WTC11 (cell line): ENCODE measurements around the gene CGREF1. TPM values are rescaled to one million over a fixed set of nuclear protein-coding genes. Genes with fewer than 3 reads are reported as not detected.

Source experiments
- ATAC-seq: fragments of 200-7000 bp; cut with Tn5 transposase; 2 replicates; pipeline ENCODE4 v1.10.0; 2021; ENCODE audit warnings: mild to moderate bottlenecking, moderate library complexity
- CTCF ChIA-PET: fragments of 300-600 bp; sonication (Branson Sonifier 250); formaldehyde crosslinking; loops from one replicate; lab custom pipeline; 2021; ENCODE audit warnings: antibody characterized with exemption; lab: Charles Lee
- POLR2A ChIA-PET: fragments of 350-600 bp; sonication (Branson Sonifier 250); formaldehyde crosslinking; loops from one replicate; lab custom pipeline; 2021; ENCODE audit warnings: antibody characterized with exemption; lab: Charles Lee
- DNase-seq: peaks from one replicate; pipeline ENCODE4 v3.0.0; 2021; ENCODE audit warnings: low spot score
- H3K27ac Mint-ChIP-seq: 2 replicates; pipeline ENCODE4 v1.8.0; 2021; ENCODE audit warnings: mixed read lengths
- H3K27me3 Mint-ChIP-seq: 2 replicates; pipeline ENCODE4 v1.8.0; 2021; ENCODE audit warnings: low read depth, mild to moderate bottlenecking, moderate library complexity, mixed read lengths
- H3K36me3 Mint-ChIP-seq: 2 replicates; pipeline ENCODE4 v1.8.0; 2021; ENCODE audit warnings: mixed read lengths
- H3K4me1 Mint-ChIP-seq: 2 replicates; pipeline ENCODE4 v1.8.0; 2022; ENCODE audit warnings: mixed read lengths
- H3K4me3 Mint-ChIP-seq: 2 replicates; pipeline ENCODE4 v1.8.0; 2021; ENCODE audit warnings: mild to moderate bottlenecking, moderate library complexity, mixed read lengths
- H3K9me3 Mint-ChIP-seq: 2 replicates; pipeline ENCODE4 v1.8.0; 2021; ENCODE audit warnings: mixed read lengths
- CREB1 ChIP-seq: sonication (generic); formaldehyde crosslinking; IDR thresholded peaks from 2 replicates; pipeline ENCODE4 v1.8.0; 2023; ENCODE audit warnings: mild to moderate bottlenecking, missing genetic modification reagents
- IRF2 ChIP-seq: sonication (generic); formaldehyde crosslinking; IDR thresholded peaks from 2 replicates; pipeline ENCODE4 v1.8.0; 2022; ENCODE audit warnings: low read depth, missing genetic modification reagents, borderline replicate concordance
- JAZF1 ChIP-seq: fragments of 250-450 bp; sonication (Bioruptor Pico); IDR thresholded peaks from 2 replicates; pipeline ENCODE4 v1.9.0; 2021; ENCODE audit warnings: moderate library complexity, mild to moderate bottlenecking, inconsistent platforms
- NFYB ChIP-seq: sonication (generic); formaldehyde crosslinking; conservative IDR thresholded peaks from 2 replicates; pipeline ENCODE4 v1.8.0; 2022; ENCODE audit warnings: low read depth, missing genetic modification reagents
- SMAD3 ChIP-seq: sonication (generic); formaldehyde crosslinking; IDR thresholded peaks from 2 replicates; pipeline ENCODE4 v1.8.0; 2022; ENCODE audit warnings: missing genetic modification reagents, mild to moderate bottlenecking, borderline replicate concordance
- SMAD4 ChIP-seq: sonication (generic); formaldehyde crosslinking; IDR thresholded peaks from 2 replicates; pipeline ENCODE4 v1.8.0; 2022; ENCODE audit warnings: mild to moderate bottlenecking, missing genetic modification reagents
- SOX15 ChIP-seq: fragments of 250-450 bp; sonication (Bioruptor Pico); IDR thresholded peaks from 2 replicates; pipeline ENCODE4 v1.9.0; 2021; ENCODE audit warnings: mild to moderate bottlenecking
- total RNA-seq: library from RNA; stranded (reverse); gene quantifications from 3 replicates; pipeline ENCODE4 v1.2.3, GENCODE V29; 2021
- TF ChIP-seq, protein P1 (sequence below): sonication (generic); formaldehyde crosslinking; IDR thresholded peaks from 2 replicates; pipeline ENCODE4 v1.8.0; 2022; ENCODE audit warnings: missing genetic modification reagents
- TF ChIP-seq, protein P2 (sequence below): sonication (generic); formaldehyde crosslinking; IDR thresholded peaks from 2 replicates; pipeline ENCODE4 v1.8.0; 2023; ENCODE audit warnings: mild to moderate bottlenecking, missing genetic modification reagents
- TF ChIP-seq, protein P3 (sequence below): sonication (generic); formaldehyde crosslinking; IDR thresholded peaks from 2 replicates; pipeline ENCODE4 v1.8.1; 2023; ENCODE audit warnings: mild to moderate bottlenecking, missing genetic modification reagents, borderline replicate concordance
- TF ChIP-seq, protein P4 (sequence below): fragments of 200-600 bp; IDR thresholded peaks from 2 replicates; pipeline ENCODE4 v1.8.0; 2022; ENCODE audit warnings: antibody characterized with exemption
- TF ChIP-seq, protein P5 (sequence below): sonication (generic); formaldehyde crosslinking; IDR thresholded peaks from 2 replicates; pipeline ENCODE4 v1.8.1; 2023; ENCODE audit warnings: mild to moderate bottlenecking, moderate library complexity, missing genetic modification reagents
- TF ChIP-seq, protein P6 (sequence below): sonication (generic); formaldehyde crosslinking; IDR thresholded peaks from 2 replicates; pipeline ENCODE4 v1.8.1; 2022; ENCODE audit warnings: low read depth, mild to moderate bottlenecking, moderate library complexity, missing genetic modification reagents, borderline replicate concordance

CGREF1 gene
- total RNA-seq, 1 experiment from 2014 or later, result 3.5 TPM

DNA sequence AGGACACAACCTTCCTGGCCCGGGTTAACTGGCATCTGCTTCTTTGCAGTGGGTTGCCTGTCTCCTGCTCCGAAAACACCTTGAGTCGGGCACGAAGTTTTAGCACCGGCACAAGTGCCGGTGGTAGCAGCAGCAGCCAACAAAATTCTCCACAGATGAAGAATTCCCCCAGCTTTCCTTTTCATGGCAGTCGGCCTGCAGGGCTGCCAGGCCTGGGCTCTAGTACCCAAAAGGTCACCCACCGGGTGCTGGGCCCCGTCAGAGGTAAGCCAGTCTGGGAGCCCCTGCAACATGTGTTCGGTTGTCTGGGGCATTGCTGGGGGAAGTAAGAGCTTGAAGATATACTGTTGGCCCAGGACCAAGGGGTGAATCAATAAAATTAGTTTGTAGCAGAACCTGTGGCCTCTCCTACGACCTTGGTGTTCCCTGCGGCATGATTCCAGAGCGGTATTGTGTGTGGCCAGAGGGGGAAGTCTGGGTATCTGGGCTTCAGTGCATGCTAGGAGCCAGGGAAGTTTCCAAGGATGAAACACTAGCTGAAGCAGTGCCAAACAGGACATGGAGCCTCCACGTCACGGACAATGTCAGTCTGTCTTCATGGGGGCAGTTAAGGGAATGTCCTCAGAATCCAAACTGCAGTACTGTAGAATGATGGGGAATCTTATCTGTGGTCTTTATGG lies 59.6 kb downstream of the CGREF1 start:
- ATAC-seq (no peak), DNase-seq (no peak)
- no peaks in the 10 kb centered on the region for H3K27me3 Mint-ChIP-seq
- H3K36me3 Mint-ChIP-seq, result peaks cover 31% of the 10 kb centered on the region
- TF ChIP-seq, protein P1, sequence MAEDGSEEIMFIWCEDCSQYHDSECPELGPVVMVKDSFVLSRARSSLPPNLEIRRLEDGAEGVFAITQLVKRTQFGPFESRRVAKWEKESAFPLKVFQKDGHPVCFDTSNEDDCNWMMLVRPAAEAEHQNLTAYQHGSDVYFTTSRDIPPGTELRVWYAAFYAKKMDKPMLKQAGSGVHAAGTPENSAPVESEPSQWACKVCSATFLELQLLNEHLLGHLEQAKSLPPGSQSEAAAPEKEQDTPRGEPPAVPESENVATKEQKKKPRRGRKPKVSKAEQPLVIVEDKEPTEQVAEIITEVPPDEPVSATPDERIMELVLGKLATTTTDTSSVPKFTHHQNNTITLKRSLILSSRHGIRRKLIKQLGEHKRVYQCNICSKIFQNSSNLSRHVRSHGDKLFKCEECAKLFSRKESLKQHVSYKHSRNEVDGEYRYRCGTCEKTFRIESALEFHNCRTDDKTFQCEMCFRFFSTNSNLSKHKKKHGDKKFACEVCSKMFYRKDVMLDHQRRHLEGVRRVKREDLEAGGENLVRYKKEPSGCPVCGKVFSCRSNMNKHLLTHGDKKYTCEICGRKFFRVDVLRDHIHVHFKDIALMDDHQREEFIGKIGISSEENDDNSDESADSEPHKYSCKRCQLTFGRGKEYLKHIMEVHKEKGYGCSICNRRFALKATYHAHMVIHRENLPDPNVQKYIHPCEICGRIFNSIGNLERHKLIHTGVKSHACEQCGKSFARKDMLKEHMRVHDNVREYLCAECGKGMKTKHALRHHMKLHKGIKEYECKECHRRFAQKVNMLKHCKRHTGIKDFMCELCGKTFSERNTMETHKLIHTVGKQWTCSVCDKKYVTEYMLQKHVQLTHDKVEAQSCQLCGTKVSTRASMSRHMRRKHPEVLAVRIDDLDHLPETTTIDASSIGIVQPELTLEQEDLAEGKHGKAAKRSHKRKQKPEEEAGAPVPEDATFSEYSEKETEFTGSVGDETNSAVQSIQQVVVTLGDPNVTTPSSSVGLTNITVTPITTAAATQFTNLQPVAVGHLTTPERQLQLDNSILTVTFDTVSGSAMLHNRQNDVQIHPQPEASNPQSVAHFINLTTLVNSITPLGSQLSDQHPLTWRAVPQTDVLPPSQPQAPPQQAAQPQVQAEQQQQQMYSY, result no peak
- no peak for TF ChIP-seq SMAD3
- TF ChIP-seq SOX15 (CRISPR knock-in tag), result no peak
- TF ChIP-seq, protein P2, sequence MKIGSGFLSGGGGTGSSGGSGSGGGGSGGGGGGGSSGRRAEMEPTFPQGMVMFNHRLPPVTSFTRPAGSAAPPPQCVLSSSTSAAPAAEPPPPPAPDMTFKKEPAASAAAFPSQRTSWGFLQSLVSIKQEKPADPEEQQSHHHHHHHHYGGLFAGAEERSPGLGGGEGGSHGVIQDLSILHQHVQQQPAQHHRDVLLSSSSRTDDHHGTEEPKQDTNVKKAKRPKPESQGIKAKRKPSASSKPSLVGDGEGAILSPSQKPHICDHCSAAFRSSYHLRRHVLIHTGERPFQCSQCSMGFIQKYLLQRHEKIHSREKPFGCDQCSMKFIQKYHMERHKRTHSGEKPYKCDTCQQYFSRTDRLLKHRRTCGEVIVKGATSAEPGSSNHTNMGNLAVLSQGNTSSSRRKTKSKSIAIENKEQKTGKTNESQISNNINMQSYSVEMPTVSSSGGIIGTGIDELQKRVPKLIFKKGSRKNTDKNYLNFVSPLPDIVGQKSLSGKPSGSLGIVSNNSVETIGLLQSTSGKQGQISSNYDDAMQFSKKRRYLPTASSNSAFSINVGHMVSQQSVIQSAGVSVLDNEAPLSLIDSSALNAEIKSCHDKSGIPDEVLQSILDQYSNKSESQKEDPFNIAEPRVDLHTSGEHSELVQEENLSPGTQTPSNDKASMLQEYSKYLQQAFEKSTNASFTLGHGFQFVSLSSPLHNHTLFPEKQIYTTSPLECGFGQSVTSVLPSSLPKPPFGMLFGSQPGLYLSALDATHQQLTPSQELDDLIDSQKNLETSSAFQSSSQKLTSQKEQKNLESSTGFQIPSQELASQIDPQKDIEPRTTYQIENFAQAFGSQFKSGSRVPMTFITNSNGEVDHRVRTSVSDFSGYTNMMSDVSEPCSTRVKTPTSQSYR (CRISPR knock-in tag), result no peak
- no peak for TF ChIP-seq IRF2 (CRISPR knock-in tag)
- no peak for TF ChIP-seq JAZF1 (CRISPR knock-in tag)
- TF ChIP-seq, protein P3, sequence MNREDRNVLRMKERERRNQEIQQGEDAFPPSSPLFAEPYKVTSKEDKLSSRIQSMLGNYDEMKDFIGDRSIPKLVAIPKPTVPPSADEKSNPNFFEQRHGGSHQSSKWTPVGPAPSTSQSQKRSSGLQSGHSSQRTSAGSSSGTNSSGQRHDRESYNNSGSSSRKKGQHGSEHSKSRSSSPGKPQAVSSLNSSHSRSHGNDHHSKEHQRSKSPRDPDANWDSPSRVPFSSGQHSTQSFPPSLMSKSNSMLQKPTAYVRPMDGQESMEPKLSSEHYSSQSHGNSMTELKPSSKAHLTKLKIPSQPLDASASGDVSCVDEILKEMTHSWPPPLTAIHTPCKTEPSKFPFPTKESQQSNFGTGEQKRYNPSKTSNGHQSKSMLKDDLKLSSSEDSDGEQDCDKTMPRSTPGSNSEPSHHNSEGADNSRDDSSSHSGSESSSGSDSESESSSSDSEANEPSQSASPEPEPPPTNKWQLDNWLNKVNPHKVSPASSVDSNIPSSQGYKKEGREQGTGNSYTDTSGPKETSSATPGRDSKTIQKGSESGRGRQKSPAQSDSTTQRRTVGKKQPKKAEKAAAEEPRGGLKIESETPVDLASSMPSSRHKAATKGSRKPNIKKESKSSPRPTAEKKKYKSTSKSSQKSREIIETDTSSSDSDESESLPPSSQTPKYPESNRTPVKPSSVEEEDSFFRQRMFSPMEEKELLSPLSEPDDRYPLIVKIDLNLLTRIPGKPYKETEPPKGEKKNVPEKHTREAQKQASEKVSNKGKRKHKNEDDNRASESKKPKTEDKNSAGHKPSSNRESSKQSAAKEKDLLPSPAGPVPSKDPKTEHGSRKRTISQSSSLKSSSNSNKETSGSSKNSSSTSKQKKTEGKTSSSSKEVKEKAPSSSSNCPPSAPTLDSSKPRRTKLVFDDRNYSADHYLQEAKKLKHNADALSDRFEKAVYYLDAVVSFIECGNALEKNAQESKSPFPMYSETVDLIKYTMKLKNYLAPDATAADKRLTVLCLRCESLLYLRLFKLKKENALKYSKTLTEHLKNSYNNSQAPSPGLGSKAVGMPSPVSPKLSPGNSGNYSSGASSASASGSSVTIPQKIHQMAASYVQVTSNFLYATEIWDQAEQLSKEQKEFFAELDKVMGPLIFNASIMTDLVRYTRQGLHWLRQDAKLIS (CRISPR knock-in tag), result no peak
- TF ChIP-seq, protein P4, sequence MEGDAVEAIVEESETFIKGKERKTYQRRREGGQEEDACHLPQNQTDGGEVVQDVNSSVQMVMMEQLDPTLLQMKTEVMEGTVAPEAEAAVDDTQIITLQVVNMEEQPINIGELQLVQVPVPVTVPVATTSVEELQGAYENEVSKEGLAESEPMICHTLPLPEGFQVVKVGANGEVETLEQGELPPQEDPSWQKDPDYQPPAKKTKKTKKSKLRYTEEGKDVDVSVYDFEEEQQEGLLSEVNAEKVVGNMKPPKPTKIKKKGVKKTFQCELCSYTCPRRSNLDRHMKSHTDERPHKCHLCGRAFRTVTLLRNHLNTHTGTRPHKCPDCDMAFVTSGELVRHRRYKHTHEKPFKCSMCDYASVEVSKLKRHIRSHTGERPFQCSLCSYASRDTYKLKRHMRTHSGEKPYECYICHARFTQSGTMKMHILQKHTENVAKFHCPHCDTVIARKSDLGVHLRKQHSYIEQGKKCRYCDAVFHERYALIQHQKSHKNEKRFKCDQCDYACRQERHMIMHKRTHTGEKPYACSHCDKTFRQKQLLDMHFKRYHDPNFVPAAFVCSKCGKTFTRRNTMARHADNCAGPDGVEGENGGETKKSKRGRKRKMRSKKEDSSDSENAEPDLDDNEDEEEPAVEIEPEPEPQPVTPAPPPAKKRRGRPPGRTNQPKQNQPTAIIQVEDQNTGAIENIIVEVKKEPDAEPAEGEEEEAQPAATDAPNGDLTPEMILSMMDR, result no peak
- TF ChIP-seq, protein P5, sequence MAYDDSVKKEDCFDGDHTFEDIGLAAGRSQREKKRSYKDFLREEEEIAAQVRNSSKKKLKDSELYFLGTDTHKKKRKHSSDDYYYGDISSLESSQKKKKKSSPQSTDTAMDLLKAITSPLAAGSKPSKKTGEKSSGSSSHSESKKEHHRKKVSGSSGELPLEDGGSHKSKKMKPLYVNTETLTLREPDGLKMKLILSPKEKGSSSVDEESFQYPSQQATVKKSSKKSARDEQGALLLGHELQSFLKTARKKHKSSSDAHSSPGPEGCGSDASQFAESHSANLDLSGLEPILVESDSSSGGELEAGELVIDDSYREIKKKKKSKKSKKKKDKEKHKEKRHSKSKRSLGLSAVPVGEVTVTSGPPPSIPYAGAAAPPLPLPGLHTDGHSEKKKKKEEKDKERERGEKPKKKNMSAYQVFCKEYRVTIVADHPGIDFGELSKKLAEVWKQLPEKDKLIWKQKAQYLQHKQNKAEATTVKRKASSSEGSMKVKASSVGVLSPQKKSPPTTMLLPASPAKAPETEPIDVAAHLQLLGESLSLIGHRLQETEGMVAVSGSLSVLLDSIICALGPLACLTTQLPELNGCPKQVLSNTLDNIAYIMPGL, result no peak
- H3K9me3 Mint-ChIP-seq, result no peaks in the 10 kb centered on the region
- no peak overlapping the region for H3K27ac Mint-ChIP-seq
- H3K4me3 Mint-ChIP-seq, result no peak overlapping the region
- H3K4me1 Mint-ChIP-seq, result no peaks in the 10 kb centered on the region
- ChIA-PET CTCF (interaction anchor here (0.8 to 2.1 kb wide), 5 partner anchors 9 to 98 kb away, joined by 3 to 6 read pairs (median 3); partner anchors contain the start of genes AGBL5 and OST4), POLR2A (interaction anchor here (0.7 kb wide), 1 partner anchor 12 kb away, joined by 4 read pairs; the partner anchor contains the start of gene OST4)

DNA sequence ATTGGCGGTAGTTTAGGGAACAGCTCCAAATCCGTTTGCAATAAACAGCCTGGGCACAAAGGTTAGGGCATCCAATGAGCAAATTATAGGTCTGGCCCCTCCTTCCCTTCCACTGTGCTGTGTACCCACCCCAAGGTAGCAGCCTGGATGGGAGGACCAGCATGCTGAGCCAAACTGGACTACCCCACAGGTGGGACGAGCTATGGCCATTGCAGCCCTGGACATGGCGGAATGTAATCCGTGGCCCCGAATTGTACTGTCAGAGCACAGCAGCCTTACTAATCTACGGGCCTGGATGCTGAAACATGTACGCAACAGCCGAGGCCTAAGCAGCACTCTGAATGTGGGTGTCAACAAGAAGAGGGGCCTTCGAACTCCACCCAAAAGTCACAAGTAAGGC lies 60.7 kb downstream of the CGREF1 start:
- H3K4me3 Mint-ChIP-seq, result no peak overlapping the region
- ATAC-seq (no peak), DNase-seq (no peak)
- no peaks in the 10 kb centered on the region for H3K27me3 Mint-ChIP-seq
- peaks cover 36% of the 10 kb centered on the region for H3K36me3 Mint-ChIP-seq
- no peaks in the 10 kb centered on the region for H3K4me1 Mint-ChIP-seq
- CTCF ChIA-PET, result interaction anchor here (1.1 to 2.1 kb wide), 5 partner anchors 8 to 97 kb away, joined by 3 to 6 read pairs (median 5); partner anchors contain the start of genes AGBL5 and OST4
- POLR2A ChIA-PET, result no interaction called here
- H3K9me3 Mint-ChIP-seq, result no peaks in the 10 kb centered on the region
- no peak overlapping the region for H3K27ac Mint-ChIP-seq
- TF ChIP-seq SMAD4 (CRISPR knock-in tag) (no peak), NFYB (CRISPR knock-in tag) (no peak), CREB1 (CRISPR knock-in tag) (no peak)
- TF ChIP-seq, protein P6, sequence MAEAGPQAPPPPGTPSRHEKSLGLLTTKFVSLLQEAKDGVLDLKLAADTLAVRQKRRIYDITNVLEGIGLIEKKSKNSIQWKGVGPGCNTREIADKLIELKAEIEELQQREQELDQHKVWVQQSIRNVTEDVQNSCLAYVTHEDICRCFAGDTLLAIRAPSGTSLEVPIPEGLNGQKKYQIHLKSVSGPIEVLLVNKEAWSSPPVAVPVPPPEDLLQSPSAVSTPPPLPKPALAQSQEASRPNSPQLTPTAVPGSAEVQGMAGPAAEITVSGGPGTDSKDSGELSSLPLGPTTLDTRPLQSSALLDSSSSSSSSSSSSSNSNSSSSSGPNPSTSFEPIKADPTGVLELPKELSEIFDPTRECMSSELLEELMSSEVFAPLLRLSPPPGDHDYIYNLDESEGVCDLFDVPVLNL (CRISPR knock-in tag), result no peak
